NCI-H1436 treated with DMSO at 0.1 percent for 48 hours (cell line): ENCODE measurements around the gene CSK.
A peak's percentile ranks its signal among the peaks of the same experiment; 100 is the strongest.

Experiments used
- DNase-seq: peaks from one replicate; lab custom pipeline; 2025; lab: John Stamatoyannopoulos, UW

Gene CSK

DNA sequence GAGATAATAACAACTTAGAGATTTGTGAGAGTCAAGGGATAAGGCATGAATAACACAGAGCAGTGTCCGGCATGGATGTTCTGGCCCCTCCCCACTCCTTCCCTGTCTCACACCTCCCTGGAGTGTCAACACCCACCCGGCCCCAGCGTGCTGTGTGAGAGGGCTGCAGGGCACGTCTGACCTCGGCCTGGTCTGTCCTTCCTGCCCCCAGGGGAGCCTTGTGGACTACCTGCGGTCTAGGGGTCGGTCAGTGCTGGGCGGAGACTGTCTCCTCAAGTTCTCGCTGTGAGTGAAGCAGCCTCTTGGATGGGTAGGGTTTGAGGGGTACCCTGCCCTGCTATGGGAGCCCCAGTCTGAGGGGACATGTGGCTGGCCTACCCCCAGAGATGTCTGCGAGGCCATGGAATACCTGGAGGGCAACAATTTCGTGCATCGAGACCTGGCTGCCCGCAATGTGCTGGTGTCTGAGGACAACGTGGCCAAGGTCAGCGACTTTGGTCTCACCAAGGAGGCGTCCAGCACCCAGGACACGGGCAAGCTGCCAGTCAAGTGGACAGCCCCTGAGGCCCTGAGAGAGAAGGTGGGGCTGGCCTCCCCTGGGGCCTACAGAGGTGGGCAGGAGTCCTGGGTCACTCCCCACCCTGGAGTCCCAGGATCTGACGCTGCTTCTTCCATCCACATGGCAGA is 19.6 kb downstream of the CSK start:
- no peak for DNase-seq

DNA sequence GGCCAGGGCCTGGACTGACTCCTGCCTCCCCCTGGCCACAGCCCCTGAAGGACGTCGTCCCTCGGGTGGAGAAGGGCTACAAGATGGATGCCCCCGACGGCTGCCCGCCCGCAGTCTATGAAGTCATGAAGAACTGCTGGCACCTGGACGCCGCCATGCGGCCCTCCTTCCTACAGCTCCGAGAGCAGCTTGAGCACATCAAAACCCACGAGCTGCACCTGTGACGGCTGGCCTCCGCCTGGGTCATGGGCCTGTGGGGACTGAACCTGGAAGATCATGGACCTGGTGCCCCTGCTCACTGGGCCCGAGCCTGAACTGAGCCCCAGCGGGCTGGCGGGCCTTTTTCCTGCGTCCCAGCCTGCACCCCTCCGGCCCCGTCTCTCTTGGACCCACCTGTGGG is 20.4 kb downstream of the CSK start:
- no peak for DNase-seq

- no peak for DNase-seq
Measured at GRCh38 chr15:74802862-74803447, 21.1 kb downstream of the CSK start.

- DNase-seq, result no peak
Measured at GRCh38 chr15:74804935-74805334, 23.1 kb downstream of the CSK start.

GRCh38 chr15:74807282-74807681 is 25.4 kb downstream of the CSK start:
- no peak for DNase-seq

- DNase-seq, result no peak
Measured at GRCh38 chr15:74808078-74808839, 26.4 kb downstream of the CSK start.

- DNase-seq, result no peak
Measured at GRCh38 chr15:74808840-74809229, 27.0 kb downstream of the CSK start.

GRCh38 chr15:74809242-74809641 is 27.4 kb downstream of the CSK start:
- DNase-seq, result no peak

DNA sequence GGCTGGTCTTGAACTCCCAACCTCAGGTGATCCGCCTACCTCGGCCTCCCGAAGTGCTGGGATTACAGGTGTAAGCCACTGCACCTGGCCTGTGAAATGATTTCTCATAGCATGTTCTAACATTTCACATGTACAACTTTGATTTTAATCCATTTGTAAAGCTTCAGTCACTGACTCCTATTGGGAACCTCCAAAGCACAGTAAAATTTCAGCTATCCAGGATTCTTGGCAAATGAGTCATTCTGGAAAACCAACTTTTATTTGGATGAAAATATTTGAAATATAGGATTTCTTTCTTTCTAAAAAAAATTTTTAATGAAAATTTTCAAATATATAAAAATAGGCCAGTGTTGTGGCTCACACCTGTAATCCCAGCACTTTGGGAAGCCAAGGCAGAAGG is 28.1 kb downstream of the CSK start:
- DNase-seq, result no peak

- no peak for DNase-seq
Measured at GRCh38 chr15:74812533-74812932, 30.7 kb downstream of the CSK start, which contains the start of gene LMAN1L. LMAN1L (plus strand) TSS chr15:74812835; CDS start chr15:74812855, 20 bp downstream.

DNA sequence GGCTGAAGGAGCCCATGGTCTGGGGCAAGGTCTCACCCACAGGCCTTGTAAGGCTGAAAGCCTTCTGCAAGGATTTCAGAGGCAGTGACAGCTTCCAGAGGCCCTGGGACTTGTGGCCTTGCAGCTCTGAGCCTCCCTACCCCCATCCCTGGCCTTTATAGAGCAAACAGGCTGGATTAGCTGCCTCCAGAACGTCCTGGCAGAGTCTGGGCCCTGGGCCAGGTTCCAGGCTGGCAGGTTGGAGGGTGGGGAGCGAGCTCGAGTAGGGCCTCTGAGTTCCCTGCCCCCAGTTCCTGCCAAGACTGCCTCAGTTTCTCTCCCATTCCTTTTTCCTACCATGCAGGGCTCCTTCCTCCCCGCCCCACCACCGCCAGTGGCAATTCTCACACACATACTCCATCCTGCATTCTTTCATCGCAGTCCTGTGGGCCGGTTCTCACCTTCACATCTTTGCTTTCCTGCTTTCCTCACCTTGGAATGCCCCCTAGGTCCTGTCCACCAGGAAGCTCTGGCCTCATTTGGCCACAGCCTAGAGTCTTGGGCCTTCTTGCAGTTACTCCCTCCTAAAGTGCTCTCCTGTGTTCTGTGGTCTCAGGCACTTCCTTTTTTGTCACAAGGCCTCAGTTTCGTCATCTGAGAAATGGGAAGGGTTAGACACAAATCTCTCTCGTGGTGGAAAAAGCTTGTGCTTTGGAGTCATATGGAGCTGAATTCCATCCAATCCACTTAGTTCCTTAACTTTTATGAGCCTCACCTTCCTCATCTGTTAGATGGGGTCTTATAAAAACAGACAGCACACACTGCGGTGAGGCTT is 33.4 kb downstream of the CSK start:
- DNase-seq, result no peak

GRCh38 chr15:74815961-74816360 is 34.1 kb downstream of the CSK start:
- no peak for DNase-seq

DNA sequence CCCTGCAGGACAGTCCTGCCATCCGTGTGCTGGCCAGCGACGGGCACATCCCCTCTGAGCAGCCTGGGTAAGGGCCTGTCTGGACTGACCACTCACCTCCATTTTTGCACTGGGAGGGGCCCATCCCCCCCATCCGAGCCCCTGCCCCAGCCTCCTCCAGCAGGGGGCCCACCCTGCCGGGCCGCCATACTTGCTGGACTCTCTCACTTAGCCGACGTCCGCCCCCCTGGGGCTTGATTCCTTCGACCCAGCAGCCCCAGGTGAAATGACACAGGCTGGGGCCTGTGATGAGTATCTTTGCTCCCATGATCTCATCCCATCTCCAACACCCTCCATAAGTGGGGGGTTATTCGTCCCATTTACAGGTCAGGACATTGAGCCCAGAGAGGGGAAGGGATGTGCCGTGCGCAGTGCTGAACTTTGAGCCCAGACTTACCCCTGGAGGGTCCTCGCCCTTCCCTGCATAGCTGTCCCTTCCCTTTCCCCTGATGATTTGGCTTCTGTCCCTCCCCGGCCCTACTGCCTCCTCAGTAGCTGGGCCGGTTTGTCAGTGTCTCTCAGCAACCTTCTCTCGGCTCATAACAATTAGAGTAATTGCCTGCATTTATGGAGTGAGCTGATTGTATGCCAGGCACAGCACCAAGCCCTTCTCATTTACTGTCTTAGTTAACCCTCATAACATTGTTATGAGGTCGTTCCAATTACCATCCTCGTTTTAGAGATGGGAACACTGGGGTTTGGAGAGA is 34.9 kb downstream of the CSK start:
- DNase-seq, result peak; percentile 23

DNA sequence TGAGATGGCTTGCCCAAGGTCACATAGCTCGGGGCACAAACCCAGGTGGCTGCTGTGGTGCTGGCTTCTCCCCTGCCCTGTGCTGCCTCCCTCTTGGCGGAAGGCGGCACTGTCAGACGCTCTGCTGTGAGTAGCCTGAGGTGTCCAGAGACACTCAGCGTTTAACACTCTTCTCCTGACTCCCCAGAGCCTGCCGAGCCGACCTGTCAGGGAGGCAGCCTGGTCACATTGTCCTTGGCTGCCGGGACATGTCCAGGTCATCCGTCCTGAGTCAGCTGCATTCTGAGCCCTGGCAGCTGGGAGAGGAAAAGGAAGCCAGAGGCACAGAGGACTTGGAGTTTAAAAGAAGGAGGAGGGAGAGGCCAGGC is 35.5 kb downstream of the CSK start:
- DNase-seq, result no peak

DNA sequence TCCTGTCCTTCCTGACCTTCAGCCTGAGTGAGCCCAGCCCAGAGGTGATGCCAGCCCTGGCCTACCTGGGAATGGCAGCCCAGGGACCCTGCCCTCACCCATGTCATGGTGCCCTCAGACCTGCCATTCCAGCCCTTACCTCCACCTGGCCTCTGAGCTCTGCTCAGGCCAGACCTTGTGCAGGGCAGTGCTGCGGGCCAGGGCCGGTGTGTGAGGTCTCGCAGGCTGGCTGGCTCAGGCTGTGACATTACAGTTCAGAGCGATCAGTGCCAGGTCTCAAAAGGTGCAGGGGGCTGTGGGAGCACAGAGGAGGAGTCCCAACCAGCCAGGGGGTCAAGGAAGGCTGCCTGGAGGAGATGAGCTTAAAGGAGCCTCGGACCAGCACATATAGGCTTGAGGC is 38.2 kb downstream of the CSK start:
- no peak for DNase-seq

DNA sequence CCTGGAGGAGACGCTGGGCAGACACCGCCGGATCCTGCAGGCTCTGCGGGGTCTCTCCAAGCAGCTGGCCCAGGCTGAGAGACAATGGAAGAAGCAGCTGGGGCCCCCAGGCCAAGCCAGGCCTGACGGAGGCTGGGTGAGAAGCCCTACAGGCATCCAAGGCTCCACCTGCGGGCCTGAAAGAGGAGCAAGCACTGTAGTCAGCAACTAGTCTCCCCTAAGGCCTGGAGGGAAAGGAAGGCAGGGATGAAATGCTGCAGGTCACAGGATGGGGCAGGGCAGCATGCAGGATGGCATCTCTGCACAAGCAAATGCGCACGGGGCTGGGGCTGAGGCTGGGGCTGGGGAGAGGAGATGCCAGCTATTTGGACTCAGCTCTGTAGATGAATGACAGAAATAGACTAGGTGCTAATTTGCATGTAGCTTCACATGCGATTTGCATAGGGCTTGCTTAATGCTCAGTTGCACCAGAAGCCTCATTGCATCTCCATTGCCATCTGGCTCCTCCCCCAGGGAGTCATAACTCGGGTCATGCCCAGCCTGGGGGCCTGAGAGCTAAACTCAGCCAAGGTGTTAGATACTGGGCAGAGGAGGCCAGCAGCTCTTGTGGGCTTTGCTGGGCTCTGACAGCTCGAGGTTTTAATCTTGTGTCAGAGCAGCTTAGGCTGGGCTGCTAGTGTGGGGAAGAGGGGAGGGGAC is 39.4 kb downstream of the CSK start:
- DNase-seq, result no peak

DNA sequence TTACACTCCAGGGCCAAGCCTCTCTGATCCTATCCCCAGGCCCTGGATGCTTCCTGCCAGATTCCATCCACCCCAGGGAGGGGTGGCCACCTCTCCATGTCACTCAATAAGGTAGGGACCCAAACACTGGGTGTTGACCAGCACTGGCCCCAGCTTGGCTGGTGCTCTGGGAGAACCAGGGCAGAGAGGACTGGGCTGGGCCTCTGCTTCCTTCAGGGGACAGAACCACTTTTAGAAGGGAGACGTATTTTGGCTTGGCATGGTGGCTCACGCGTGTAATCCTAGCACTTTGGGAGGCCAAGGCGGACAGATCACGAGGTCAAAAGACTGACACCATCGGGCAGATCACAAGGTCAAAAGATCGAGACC is 39.9 kb downstream of the CSK start:
- no peak for DNase-seq

DNA sequence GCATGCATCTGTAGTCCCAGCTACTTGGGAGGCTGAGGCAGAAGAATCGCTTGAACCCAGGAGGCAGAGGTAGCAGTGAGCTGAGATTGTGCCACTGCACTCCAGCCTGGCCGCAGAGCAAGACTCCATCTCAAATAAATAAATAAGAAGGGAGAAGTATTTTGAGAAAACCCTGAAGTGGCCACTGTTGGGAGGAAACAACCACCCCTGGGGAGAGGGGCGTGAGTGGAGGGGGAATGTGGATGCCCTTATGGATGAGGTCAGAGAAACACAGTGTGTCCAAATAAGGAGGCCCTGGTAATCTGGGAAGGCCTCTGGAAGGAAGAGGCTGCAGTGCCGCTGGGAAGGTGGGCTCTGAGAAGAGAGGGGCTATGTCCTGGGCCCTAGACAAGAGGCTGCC is 40.4 kb downstream of the CSK start:
- DNase-seq, result no peak

- DNase-seq, result no peak
Measured at GRCh38 chr15:74823324-74823723, 41.4 kb downstream of the CSK start.

DNA sequence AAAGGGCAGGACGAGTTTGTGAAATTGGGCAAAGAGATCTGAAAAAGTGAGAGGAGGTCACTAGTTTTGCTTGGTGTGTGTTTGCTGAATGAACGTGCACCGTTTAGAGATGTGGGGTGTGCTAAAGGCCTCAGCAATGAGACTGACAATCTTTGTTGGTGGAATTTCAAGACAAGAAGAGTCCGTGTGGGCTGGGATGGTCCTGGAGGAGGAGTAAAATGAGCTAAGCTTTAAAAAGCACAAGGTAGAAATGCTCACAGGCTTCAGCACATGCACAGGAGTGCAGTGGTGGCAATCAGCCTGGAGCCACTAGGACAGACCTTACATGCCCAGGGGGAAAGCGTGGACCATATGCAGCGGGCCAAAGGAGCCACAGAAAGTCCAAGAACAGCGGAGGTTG is 43.1 kb downstream of the CSK start:
- no peak for DNase-seq

DNA sequence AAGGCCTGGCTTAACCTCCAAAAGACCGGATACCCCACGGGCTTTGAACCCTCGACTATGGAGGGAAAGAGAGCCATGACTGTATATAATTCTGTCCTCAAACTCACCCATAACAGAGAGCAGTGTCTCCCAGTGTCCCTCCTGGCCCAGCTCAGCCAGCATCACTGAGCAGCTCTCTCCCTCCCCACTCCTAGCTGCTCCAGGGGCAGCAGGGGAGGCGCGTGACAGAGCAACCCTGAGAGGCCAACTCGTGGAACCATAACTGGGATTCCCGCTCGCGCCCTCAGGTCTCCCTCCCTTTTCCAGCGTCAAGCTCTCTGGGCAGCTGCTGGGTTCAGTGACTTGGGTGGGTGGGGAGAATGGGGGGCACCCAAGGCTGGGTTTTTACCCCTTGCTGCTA is 44.0 kb downstream of the CSK start:
- DNase-seq, result no peak
